OCI-LY1 (cell line): ENCODE data around the gene GABPA.

Source experiments
- H2AFZ ChIP-seq: fragments of 200-600 bp; sonication (generic), shearing (Covaris generic); 2 replicates; pipeline ENCODE4 v1.6.0; 2014; ENCODE audit warnings: antibody characterized with exemption, mild to moderate bottlenecking, low read length
- H3F3A ChIP-seq: fragments of 200-600 bp; sonication (generic), shearing (Covaris generic); 2 replicates; pipeline ENCODE4 v1.6.0; 2014; ENCODE audit warnings: mild to moderate bottlenecking, antibody characterized with exemption, low read length, moderate library complexity; ENCODE audit not compliant: insufficient read depth
- H3K27ac ChIP-seq: fragments of 200-600 bp; sonication (generic); 2 replicates; pipeline ENCODE4 v1.5.1; 2014; ENCODE audit warnings: low read length, mixed run types, mild to moderate bottlenecking, low read depth; ENCODE audit not compliant: poor library complexity, severe bottlenecking
- H3K27me3 ChIP-seq: fragments of 200-600 bp; sonication (generic); 2 replicates; pipeline ENCODE4 v1.6.0; 2014; ENCODE audit warnings: antibody characterized with exemption, mild to moderate bottlenecking, low read length, moderate library complexity; ENCODE audit not compliant: insufficient read depth
- H3K36me3 ChIP-seq: fragments of 200-600 bp; sonication (generic); 2 replicates; pipeline ENCODE4 v1.6.1; 2014; ENCODE audit warnings: mild to moderate bottlenecking, antibody characterized with exemption, low read length, moderate library complexity, mixed read lengths; ENCODE audit not compliant: insufficient read depth
- H3K4me1 ChIP-seq: fragments of 200-600 bp; sonication (generic); 2 replicates; pipeline ENCODE4 v1.5.1; 2014; ENCODE audit warnings: mild to moderate bottlenecking, low read length, moderate library complexity; ENCODE audit not compliant: insufficient read depth, severe bottlenecking
- H3K4me2 ChIP-seq: fragments of 200-600 bp; sonication (generic), shearing (Covaris generic); 2 replicates; pipeline ENCODE4 v1.6.1; 2014; ENCODE audit warnings: low read length
- H3K4me3 ChIP-seq: fragments of 200-600 bp; sonication (generic); 2 replicates; pipeline ENCODE4 v1.5.1; 2014; ENCODE audit warnings: low read length, low read depth, mild to moderate bottlenecking, mixed read lengths; ENCODE audit not compliant: poor library complexity, severe bottlenecking
- H3K79me2 ChIP-seq: fragments of 200-600 bp; shearing (Covaris generic); 2 replicates; pipeline ENCODE4 v1.6.1; 2016; ENCODE audit warnings: mixed run types, low read length, mixed read lengths; ENCODE audit not compliant: insufficient read depth
- H3K9ac ChIP-seq: fragments of 200-600 bp; sonication (generic), shearing (Covaris generic); 2 replicates; pipeline ENCODE4 v1.6.1; 2014; ENCODE audit warnings: mild to moderate bottlenecking, low read length, mixed read lengths
- H3K9me2 ChIP-seq: fragments of 200-600 bp; sonication (generic), shearing (Covaris generic); 2 replicates; pipeline ENCODE4 v1.6.1; 2014; ENCODE audit warnings: low read depth, mild to moderate bottlenecking, low read length, mixed read lengths
- H3K9me3 ChIP-seq: fragments of 200-600 bp; shearing (Covaris generic); 2 replicates; pipeline ENCODE4 v1.6.1; 2014; ENCODE audit warnings: low read length, mixed read lengths
- H4K20me1 ChIP-seq: fragments of 200-600 bp; sonication (generic), shearing (Covaris generic); 2 replicates; pipeline ENCODE4 v1.6.0; 2016; ENCODE audit warnings: mild to moderate bottlenecking, low read length; ENCODE audit not compliant: insufficient read depth
- CTCF ChIP-seq: fragments of 200-600 bp; sonication (generic), shearing (Covaris generic); IDR thresholded peaks from 2 replicates; pipeline ENCODE4 v1.5.1; 2017; ENCODE audit warnings: mild to moderate bottlenecking, antibody characterized with exemption, low read length, moderate library complexity, mixed read lengths
- EZH2 ChIP-seq: fragments of 200-600 bp; sonication (generic), shearing (Covaris generic); IDR thresholded peaks from 2 replicates; pipeline ENCODE4 v1.8.0; 2017; ENCODE audit warnings: borderline replicate concordance, mixed run types, mild to moderate bottlenecking, antibody characterized with exemption, low read length, moderate library complexity, mixed read lengths

GABPA gene

GRCh38 chr21:25790122-25790877 lies 55.5 kb downstream of the GABPA start:
- H3K9ac ChIP-seq = peak overlapping the region; percentile 26; the same call in 1 of the 2 replicates
- peak overlapping the region; percentile 83 for H2AFZ ChIP-seq
- H3K4me1 ChIP-seq = peaks cover 10% of the 10 kb centered on the region
- no peaks in the 10 kb centered on the region for H4K20me1 ChIP-seq
- H3K9me2 ChIP-seq = no peaks in the 10 kb centered on the region
- TF ChIP-seq EZH2 (no peak), CTCF (peak; percentile 47; the same call in 1 of the 2 replicates)
- H3K27me3 ChIP-seq = no peaks in the 10 kb centered on the region
- H3K4me2 ChIP-seq = peak overlapping the region; percentile 61
- peak overlapping the region; percentile 18 for H3K27ac ChIP-seq
- no peaks in the 10 kb centered on the region for H3K79me2 ChIP-seq
- no peaks in the 10 kb centered on the region for H3F3A ChIP-seq
- H3K9me3 ChIP-seq = no peaks in the 10 kb centered on the region
- no peaks in the 10 kb centered on the region for H3K36me3 ChIP-seq
- H3K4me3 ChIP-seq = peak overlapping the region; percentile 37

DNA sequence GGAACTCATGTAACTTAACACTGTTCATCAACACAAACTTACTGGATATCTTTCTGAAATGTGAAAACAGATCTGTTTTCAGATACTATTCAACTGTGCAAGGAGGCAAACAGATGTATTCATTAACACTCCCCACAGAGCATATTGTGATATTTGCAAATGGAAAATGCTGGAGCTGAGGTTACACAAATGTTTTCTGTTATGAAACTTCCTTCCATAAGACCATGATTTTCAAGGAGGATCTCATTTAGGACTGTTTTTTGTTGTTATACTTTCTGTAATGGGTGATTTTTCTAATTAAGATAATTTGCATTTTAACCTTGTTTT lies 56.1 kb downstream of the GABPA start:
- TF ChIP-seq EZH2 = no peak
- no peak for TF ChIP-seq CTCF
- Histone ChIP-seq H4K20me1 (no peaks in the 10 kb centered on the region), H3F3A (no peaks in the 10 kb centered on the region), H3K9me3 (no peaks in the 10 kb centered on the region), H3K9me2 (no peaks in the 10 kb centered on the region), H3K27me3 (no peaks in the 10 kb centered on the region), H3K4me1 (peaks cover 10% of the 10 kb centered on the region), H2AFZ (peak overlapping the region; percentile 83), H3K27ac (no peak overlapping the region), H3K79me2 (no peaks in the 10 kb centered on the region), H3K36me3 (no peaks in the 10 kb centered on the region), H3K9ac (no peak overlapping the region; the same call in 1 of the 2 replicates), H3K4me3 (peak overlapping the region; percentile 37), H3K4me2 (peak overlapping the region; percentile 61; the same call in 1 of the 2 replicates)

- H3K9ac ChIP-seq = no peak overlapping the region
- TF ChIP-seq CTCF (no peak), EZH2 (no peak)
- no peaks in the 10 kb centered on the region for H3K79me2 ChIP-seq
- H3F3A ChIP-seq = no peaks in the 10 kb centered on the region
- no peak overlapping the region for H3K4me3 ChIP-seq
- H3K9me3 ChIP-seq = no peaks in the 10 kb centered on the region
- H3K9me2 ChIP-seq = no peaks in the 10 kb centered on the region
- no peaks in the 10 kb centered on the region for H4K20me1 ChIP-seq
- no peaks in the 10 kb centered on the region for H3K36me3 ChIP-seq
- peaks cover 10% of the 10 kb centered on the region for H3K4me1 ChIP-seq
- H3K4me2 ChIP-seq = no peak overlapping the region
- no peak overlapping the region for H3K27ac ChIP-seq
- no peaks in the 10 kb centered on the region for H3K27me3 ChIP-seq
- peak overlapping the region; percentile 83 for H2AFZ ChIP-seq
These were observed 56.5 kb downstream of the GABPA start for GRCh38 chr21:25791319-25791718.
